ENCODE data around the gene TLE5.

- TF ChIP-seq PPARA (CRISPR knock-in tag; IDR thresholded peaks at IDR 0.05; ENCODE audit: borderline replicate concordance) = no peak
- no peak for TF ChIP-seq CREB5 (CRISPR knock-in tag; IDR thresholded peaks at IDR 0.05; ENCODE audit: low read depth)
- no peak for TF ChIP-seq PATZ1 (CRISPR knock-in tag; IDR thresholded peaks at IDR 0.05; ENCODE audit: borderline replicate concordance)
- no peak for TF ChIP-seq RARB (CRISPR knock-in tag; IDR thresholded peaks at IDR 0.05)
Observed at GRCh38 chr19:3020321-3020960, 41.9 kb downstream of the TLE5 start.

Data from SK-N-SH treated with all-trans-retinoic acid at 6 μM for 48 hours (cell line).